ENCODE data around the gene KCNH6.

KCNH6 gene

GRCh38 chr17:63478814-63479494 is 44.2 kb upstream of the KCNH6 start:
- H3K4me2 ChIP-seq = peak overlapping the region; percentile 6
- H3K36me3 ChIP-seq = no peaks in the 10 kb centered on the region
- TF ChIP-seq Cebpa-rat (IDR thresholded peaks at IDR 0.05) = no peak
- no peak overlapping the region for H3K27ac ChIP-seq
- H3K27me3 ChIP-seq = peaks cover 35% of the 10 kb centered on the region
- H3K4me3 ChIP-seq = no peak overlapping the region
- H3K9ac ChIP-seq = no peak overlapping the region
- peaks cover 59% of the 10 kb centered on the region for H3K4me1 ChIP-seq
- H4K20me1 ChIP-seq = peaks cover 28% of the 10 kb centered on the region
- H3K9me3 ChIP-seq = no peaks in the 10 kb centered on the region

- no peak overlapping the region for H3K27ac ChIP-seq
- H3K36me3 ChIP-seq = no peaks in the 10 kb centered on the region
- H3K27me3 ChIP-seq = peaks cover 35% of the 10 kb centered on the region
- H3K9me3 ChIP-seq = no peaks in the 10 kb centered on the region
- peaks cover 28% of the 10 kb centered on the region for H4K20me1 ChIP-seq
- TF ChIP-seq Cebpa-rat (IDR thresholded peaks at IDR 0.05) = no peak
- H3K9ac ChIP-seq = no peak overlapping the region
- peaks cover 53% of the 10 kb centered on the region for H3K4me1 ChIP-seq
- H3K4me3 ChIP-seq = no peak overlapping the region
- no peak overlapping the region for H3K4me2 ChIP-seq
Observed at GRCh38 chr17:63479495-63480184, 43.5 kb upstream of the KCNH6 start.

GRCh38 chr17:63480192-63480784 is 42.9 kb upstream of the KCNH6 start:
- Histone ChIP-seq H3K27ac (no peak overlapping the region), H3K4me3 (no peak overlapping the region), H3K4me2 (peak overlapping the region; percentile 69), H3K36me3 (no peaks in the 10 kb centered on the region), H3K27me3 (peaks cover 35% of the 10 kb centered on the region), H4K20me1 (peaks cover 23% of the 10 kb centered on the region), H3K9ac (no peak overlapping the region), H3K4me1 (peaks cover 47% of the 10 kb centered on the region), H3K9me3 (no peaks in the 10 kb centered on the region)
- no peak for TF ChIP-seq Cebpa-rat (IDR thresholded peaks at IDR 0.05)

GRCh38 chr17:63480826-63481487 is 42.2 kb upstream of the KCNH6 start:
- no peak for TF ChIP-seq Cebpa-rat (IDR thresholded peaks at IDR 0.05)
- H3K36me3 ChIP-seq = no peaks in the 10 kb centered on the region
- H3K27ac ChIP-seq = no peak overlapping the region
- peaks cover 16% of the 10 kb centered on the region for H4K20me1 ChIP-seq
- H3K4me1 ChIP-seq = peaks cover 40% of the 10 kb centered on the region
- H3K9me3 ChIP-seq = no peaks in the 10 kb centered on the region
- no peak overlapping the region for H3K9ac ChIP-seq
- H3K4me3 ChIP-seq = no peak overlapping the region
- H3K27me3 ChIP-seq = peaks cover 31% of the 10 kb centered on the region
- H3K4me2 ChIP-seq = peak overlapping the region; percentile 69

- no peaks in the 10 kb centered on the region for H3K36me3 ChIP-seq
- H3K4me1 ChIP-seq = peaks cover 37% of the 10 kb centered on the region
- peaks cover 27% of the 10 kb centered on the region for H3K27me3 ChIP-seq
- peaks cover 14% of the 10 kb centered on the region for H4K20me1 ChIP-seq
- no peak overlapping the region for H3K4me2 ChIP-seq
- no peaks in the 10 kb centered on the region for H3K9me3 ChIP-seq
- no peak overlapping the region for H3K27ac ChIP-seq
- TF ChIP-seq Cebpa-rat (IDR thresholded peaks at IDR 0.05) = no peak
- no peak overlapping the region for H3K4me3 ChIP-seq
- H3K9ac ChIP-seq = no peak overlapping the region
Observed at GRCh38 chr17:63481488-63481870, 41.7 kb upstream of the KCNH6 start.

- no peak overlapping the region for H3K4me2 ChIP-seq
- H3K4me3 ChIP-seq = no peak overlapping the region
- H3K36me3 ChIP-seq = no peaks in the 10 kb centered on the region
- H3K27ac ChIP-seq = no peak overlapping the region
- peaks cover 17% of the 10 kb centered on the region for H3K27me3 ChIP-seq
- H3K9ac ChIP-seq = no peak overlapping the region
- H3K9me3 ChIP-seq = no peaks in the 10 kb centered on the region
- no peak for TF ChIP-seq Cebpa-rat (IDR thresholded peaks at IDR 0.05)
- H4K20me1 ChIP-seq = peaks cover 13% of the 10 kb centered on the region
- peaks cover 34% of the 10 kb centered on the region for H3K4me1 ChIP-seq
Observed at GRCh38 chr17:63482509-63482908, 40.6 kb upstream of the KCNH6 start.

- Histone ChIP-seq H4K20me1 (peaks cover 7% of the 10 kb centered on the region), H3K9ac (no peak overlapping the region), H3K9me3 (no peaks in the 10 kb centered on the region), H3K4me1 (peaks cover 29% of the 10 kb centered on the region), H3K27me3 (peaks cover 12% of the 10 kb centered on the region), H3K4me2 (no peak overlapping the region), H3K4me3 (no peak overlapping the region), H3K27ac (no peak overlapping the region), H3K36me3 (no peaks in the 10 kb centered on the region)
- no peak for TF ChIP-seq Cebpa-rat (IDR thresholded peaks at IDR 0.05)
Observed at GRCh38 chr17:63483038-63483437, 40.1 kb upstream of the KCNH6 start.

- Histone ChIP-seq H3K9ac (no peak overlapping the region), H3K4me1 (peaks cover 20% of the 10 kb centered on the region), H3K36me3 (no peaks in the 10 kb centered on the region), H4K20me1 (no peaks in the 10 kb centered on the region), H3K9me3 (no peaks in the 10 kb centered on the region), H3K4me2 (no peak overlapping the region), H3K4me3 (no peak overlapping the region), H3K27me3 (peaks cover 3% of the 10 kb centered on the region; the same call in 1 of the 2 replicates), H3K27ac (no peak overlapping the region)
- TF ChIP-seq Cebpa-rat (IDR thresholded peaks at IDR 0.05) = no peak
Observed at GRCh38 chr17:63483655-63484575, 39.2 kb upstream of the KCNH6 start.
